ENCODE measurements around the gene CRYBB2.
"Not testable (repeated sequence)": the region's sequence is repeated elsewhere in the genome, so short reads cannot be mapped to it uniquely, and the experiment has no call there.

Gene CRYBB2

GRCh38 chr22:25236417-25236816, 17.0 kb downstream of the CRYBB2 start:
- no peak for DNase-seq

DNA sequence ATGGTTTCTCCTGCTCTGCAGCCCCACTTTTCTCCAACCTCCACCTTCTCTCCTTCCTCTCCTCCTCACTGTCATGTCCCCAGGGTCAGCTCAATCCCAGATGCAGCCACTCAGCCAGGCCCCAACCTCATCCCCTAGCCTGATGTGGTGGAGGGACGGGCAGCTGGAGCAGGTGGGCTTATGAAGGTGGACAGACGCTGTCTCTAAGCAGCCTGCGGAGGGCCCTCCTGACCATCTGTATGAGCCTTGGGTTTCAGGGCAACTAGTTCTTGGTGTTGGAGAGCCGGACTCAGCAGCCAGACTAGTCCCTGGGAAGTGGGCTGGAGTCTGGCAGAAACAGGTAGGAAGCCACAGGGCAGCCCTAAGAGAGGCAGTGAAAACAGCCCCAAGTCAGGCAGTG, 18.1 kb downstream of the CRYBB2 start:
- no peak for DNase-seq

GRCh38 chr22:25238058-25238457, 18.6 kb downstream of the CRYBB2 start:
- not testable (repeated sequence) for DNase-seq

GRCh38 chr22:25255169-25255568, 35.7 kb downstream of the CRYBB2 start:
- DNase-seq: not testable (repeated sequence)

DNA sequence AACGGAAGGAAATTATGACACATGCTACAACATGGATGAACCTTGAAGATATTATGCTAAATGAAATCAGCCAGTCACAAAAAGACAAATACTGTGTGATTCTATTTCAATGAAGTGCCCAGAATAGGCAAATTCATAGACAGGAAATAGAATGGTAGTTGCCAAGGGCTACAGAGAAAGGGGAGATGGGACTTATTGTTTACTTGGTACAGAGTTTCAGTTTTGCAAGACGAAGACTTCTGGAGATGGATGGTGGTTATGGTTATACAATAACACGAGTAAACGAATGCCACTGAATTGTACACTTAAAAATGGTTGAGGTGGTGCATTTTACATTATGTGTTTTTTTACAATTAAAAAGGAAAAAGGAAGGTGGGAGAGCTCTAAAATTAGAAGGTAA, 48.1 kb downstream of the CRYBB2 start:
- DNase-seq: not testable (repeated sequence)

DNA sequence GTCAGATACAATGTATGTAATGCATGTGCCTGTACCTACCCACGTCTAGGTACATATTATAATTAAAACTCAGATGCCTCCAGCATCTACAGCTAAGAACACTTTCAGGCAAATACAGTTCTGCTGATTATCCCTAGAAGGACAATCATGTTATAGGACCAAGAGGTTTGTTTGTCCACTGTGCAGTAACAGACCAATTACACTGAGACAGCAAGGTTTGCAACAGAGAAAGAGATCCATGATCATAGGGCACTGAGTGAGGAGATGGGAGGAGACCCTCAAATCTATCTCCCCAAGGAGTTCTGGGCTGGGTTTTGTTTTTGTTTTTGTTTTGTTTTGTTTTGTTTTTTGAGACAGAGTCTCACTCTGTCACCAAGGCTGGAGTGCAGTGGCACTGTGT, 49.5 kb downstream of the CRYBB2 start:
- not testable (repeated sequence) for DNase-seq

- DNase-seq: not testable (repeated sequence)
These were observed 50.6 kb downstream of the CRYBB2 start for GRCh38 chr22:25270061-25270460.

DNA sequence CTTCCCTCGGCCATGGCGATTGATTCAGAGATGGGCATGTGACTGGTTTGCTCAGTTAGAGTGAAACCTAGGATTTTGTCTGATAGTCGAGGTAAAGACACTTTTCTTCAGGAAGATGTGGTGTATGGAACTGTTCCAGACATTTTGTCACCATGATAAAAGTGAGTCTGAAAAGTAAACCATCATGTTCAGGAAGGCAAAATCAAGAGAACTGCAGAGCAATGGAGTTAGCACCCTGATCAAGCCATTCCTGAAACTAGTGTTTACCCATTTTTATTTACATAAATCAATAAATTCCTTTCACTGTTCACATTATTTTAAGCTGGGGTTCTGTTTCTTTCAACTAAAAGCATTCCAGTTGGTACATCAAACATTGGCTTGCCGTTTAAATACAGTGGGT, 53.8 kb downstream of the CRYBB2 start:
- not testable (repeated sequence) for DNase-seq

GRCh38 chr22:25273928-25274327, 54.5 kb downstream of the CRYBB2 start:
- not testable (repeated sequence) for DNase-seq

DNA sequence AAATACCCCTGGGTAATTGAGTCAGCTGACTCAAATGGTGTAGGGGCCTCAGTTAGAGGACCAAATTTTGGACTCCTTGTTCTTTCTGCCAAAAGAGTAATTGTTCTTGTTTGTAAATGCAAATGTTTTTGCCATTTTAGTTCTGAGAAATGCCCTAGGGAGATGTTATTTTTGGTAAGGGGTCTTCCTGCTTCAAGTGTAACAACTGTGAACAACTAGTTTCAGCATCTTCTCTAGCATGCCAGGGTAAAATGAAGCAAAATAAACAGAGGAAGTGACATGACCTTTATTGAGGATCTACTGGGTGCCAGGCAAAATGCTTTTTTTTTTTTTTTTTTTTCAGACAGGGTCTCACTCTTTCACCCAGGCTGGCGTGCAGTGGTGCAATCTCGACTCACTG, 60.7 kb downstream of the CRYBB2 start:
- not testable (repeated sequence) for DNase-seq

All from fibroblast of skin of right biceps (primary cell).